ENCODE results near the gene MRPL49. TPM values are rescaled to one million over a fixed set of nuclear protein-coding genes. Genes with fewer than 3 reads are reported as not detected.
"Not testable (repeated sequence)": the region's sequence is repeated elsewhere in the genome, so short reads cannot be mapped to it uniquely, and the experiment has no call there.

Gene MRPL49
- total RNA-seq, 1 experiment from 2014 or later = 138 TPM

- Histone ChIP-seq H3K36me3 (no peaks in the 10 kb centered on the region), H3K4me1 (replicated peaks) (peaks cover 6% of the 10 kb centered on the region), H3K9me3 (replicated peaks) (no peaks in the 10 kb centered on the region), H3K27ac (no peak overlapping the region), H3K4me3 (no peak overlapping the region), H3K27me3 (replicated peaks) (0 out of 2 replicates have a peak, but pooled peaks cover 7% of the 10 kb centered on the region)
- no peak for DNase-seq (ENCODE audit: low read depth in 1 of 2, low spot score in 2 of 2)
Observed at GRCh38 chr11:65163684-65164083, 41.6 kb downstream of the MRPL49 start.

GRCh38 chr11:65165410-65166317, 43.5 kb downstream of the MRPL49 start:
- Histone ChIP-seq H3K36me3 (no peaks in the 10 kb centered on the region), H3K9me3 (replicated peaks) (no peaks in the 10 kb centered on the region), H3K4me1 (replicated peaks) (peaks cover 20% of the 10 kb centered on the region), H3K27me3 (replicated peaks) (0 out of 2 replicates have a peak, but pooled peaks cover 4% of the 10 kb centered on the region), H3K4me3 (no peak overlapping the region), H3K27ac (no peak overlapping the region)
- DNase-seq (ENCODE audit: low read depth in 1 of 2, low spot score in 2 of 2) = no peak

- no peak for DNase-seq (ENCODE audit: low read depth in 1 of 2, low spot score in 2 of 2)
- no peaks in the 10 kb centered on the region for H3K27me3 ChIP-seq (replicated peaks)
- no peak overlapping the region for H3K27ac ChIP-seq
- H3K9me3 ChIP-seq (replicated peaks) = no peaks in the 10 kb centered on the region
- H3K4me3 ChIP-seq = no peak overlapping the region
- peaks cover 20% of the 10 kb centered on the region for H3K4me1 ChIP-seq (replicated peaks)
- H3K36me3 ChIP-seq = no peaks in the 10 kb centered on the region
Observed at GRCh38 chr11:65166893-65167292, 44.8 kb downstream of the MRPL49 start.

- no peak for DNase-seq (ENCODE audit: low read depth in 1 of 2, low spot score in 2 of 2)
- H3K9me3 ChIP-seq (replicated peaks) = no peaks in the 10 kb centered on the region
- H3K27ac ChIP-seq = no peak overlapping the region
- no peak overlapping the region for H3K4me3 ChIP-seq
- H3K36me3 ChIP-seq = no peaks in the 10 kb centered on the region
- H3K4me1 ChIP-seq (replicated peaks) = peaks cover 20% of the 10 kb centered on the region
- no peaks in the 10 kb centered on the region for H3K27me3 ChIP-seq (replicated peaks)
Observed at GRCh38 chr11:65167656-65168055, 45.5 kb downstream of the MRPL49 start.

GRCh38 chr11:65169164-65169641, 47.1 kb downstream of the MRPL49 start:
- no peaks in the 10 kb centered on the region for H3K27me3 ChIP-seq (replicated peaks)
- H3K9me3 ChIP-seq (replicated peaks) = no peaks in the 10 kb centered on the region
- peaks cover 20% of the 10 kb centered on the region for H3K4me1 ChIP-seq (replicated peaks)
- H3K36me3 ChIP-seq = no peaks in the 10 kb centered on the region
- peak overlapping the region; percentile 66 for H3K27ac ChIP-seq
- peak; percentile 73 to 79 for DNase-seq (ENCODE audit: low read depth in 1 of 2, low spot score in 2 of 2)
- no peak overlapping the region for H3K4me3 ChIP-seq

GRCh38 chr11:65170058-65170534, 48.0 kb downstream of the MRPL49 start, which contains the start of gene SPDYC:
Gene SPDYC, plus strand, starts transcription at chr11:65170233. Its CDS starts 1,125 bp downstream, at chr11:65171358.
- DNase-seq (ENCODE audit: low read depth in 1 of 2, low spot score in 2 of 2) = no peak
- no peaks in the 10 kb centered on the region for H3K9me3 ChIP-seq (replicated peaks)

GRCh38 chr11:65172600-65172999, 50.5 kb downstream of the MRPL49 start:
- Histone ChIP-seq H3K27ac (no peak overlapping the region), H3K4me1 (replicated peaks) (peaks cover 20% of the 10 kb centered on the region), H3K4me3 (no peak overlapping the region), H3K36me3 (no peaks in the 10 kb centered on the region), H3K27me3 (replicated peaks) (no peaks in the 10 kb centered on the region), H3K9me3 (replicated peaks) (no peaks in the 10 kb centered on the region)
- no peak for DNase-seq (ENCODE audit: low read depth in 1 of 2, low spot score in 2 of 2)

More at GRCh38 chr11:65170058-65170534, 48.0 kb downstream of the MRPL49 start, which contains the start of gene SPDYC:
- Histone ChIP-seq H3K27ac (peak within 1 kb of the TSS; percentile 66), H3K27me3 (replicated peaks) (no peaks in the 10 kb centered on the region), H3K36me3 (no peaks in the 10 kb centered on the region), H3K4me1 (replicated peaks) (peaks cover 20% of the 10 kb centered on the region), H3K4me3 (no peak within 1 kb of the TSS)

GRCh38 chr11:65174571-65175010, 52.5 kb downstream of the MRPL49 start:
- H3K4me3 ChIP-seq; H3K27me3 ChIP-seq (replicated peaks); H3K36me3 ChIP-seq; H3K9me3 ChIP-seq (replicated peaks); H3K27ac ChIP-seq; H3K4me1 ChIP-seq (replicated peaks): not testable (repeated sequence)
- DNase-seq (ENCODE audit: low read depth in 1 of 2, low spot score in 2 of 2) = peak in 1 of 2 experiments; percentile 47

Other genes with a start within 250 kb of the MRPL49 start
- 75.2 and 85.7 TPM in 2 replicates for gene EHD1, start 243.7 kb upstream of the MRPL49 start, total RNA-seq (2014; rRNA removed; shearing (Covaris generic))
- 22.5 and 23.2 TPM in 2 replicates for gene ATG2A, start 205.1 kb upstream of the MRPL49 start, total RNA-seq (2014; rRNA removed; shearing (Covaris generic))
- gene PPP2R5B, start 197.6 kb upstream of the MRPL49 start, total RNA-seq (2014; rRNA removed; shearing (Covaris generic)) = 20.6 and 30.6 TPM in 2 replicates
- gene GPHA2, start 186.4 kb upstream of the MRPL49 start, total RNA-seq (2014; rRNA removed; shearing (Covaris generic)) = not detected in 2 replicates
- not detected in 2 replicates for gene MAJIN, start 150.2 kb upstream of the MRPL49 start, total RNA-seq (2014; rRNA removed; shearing (Covaris generic))
- gene BATF2, start 125.3 kb upstream of the MRPL49 start, total RNA-seq (2014; rRNA removed; shearing (Covaris generic)) = not detected in 2 replicates
- 155 and 222 TPM in 2 replicates for gene ARL2, start 108.2 kb upstream of the MRPL49 start, total RNA-seq (2014; rRNA removed; shearing (Covaris generic))
- 35.3 and 36.9 TPM in 2 replicates for gene SNX15, start 94.9 kb upstream of the MRPL49 start, total RNA-seq (2014; rRNA removed; shearing (Covaris generic))
- gene SAC3D1, start 81.1 kb upstream of the MRPL49 start, total RNA-seq (2014; rRNA removed; shearing (Covaris generic)) = 35.8 and 69.9 TPM in 2 replicates
- gene NAALADL1, start 63.8 kb upstream of the MRPL49 start, total RNA-seq (2014; rRNA removed; shearing (Covaris generic)) = not detected in 2 replicates
- 90.2 and 124 TPM in 2 replicates for gene CDCA5, start 38.3 kb upstream of the MRPL49 start, total RNA-seq (2014; rRNA removed; shearing (Covaris generic))
- gene ZFPL1, start 38.1 kb upstream of the MRPL49 start, total RNA-seq (2014; rRNA removed; shearing (Covaris generic)) = 63.7 and 91.9 TPM in 2 replicates
- 387 and 508 TPM in 2 replicates for gene VPS51, start 26.1 kb upstream of the MRPL49 start, total RNA-seq (2014; rRNA removed; shearing (Covaris generic))
- 1.5 and 2.4 TPM in 2 replicates for gene TM7SF2, start 10.4 kb upstream of the MRPL49 start, total RNA-seq (2014; rRNA removed; shearing (Covaris generic))
- gene ZNHIT2, start 4.6 kb upstream of the MRPL49 start, total RNA-seq (2014; rRNA removed; shearing (Covaris generic)) = 22.8 and 42.1 TPM in 2 replicates
- 672 and 1,078 TPM in 2 replicates for gene FAU, start 187 bp upstream of the MRPL49 start, total RNA-seq (2014; rRNA removed; shearing (Covaris generic))
- 15.6 and 20.2 TPM in 2 replicates for gene SYVN1, start 12.2 kb downstream of the MRPL49 start, total RNA-seq (2014; rRNA removed; shearing (Covaris generic))
- gene SPDYC, start 47.9 kb downstream of the MRPL49 start, total RNA-seq (2014; rRNA removed; shearing (Covaris generic)) = not detected in 2 replicates
- gene CAPN1, start 59.6 kb downstream of the MRPL49 start, total RNA-seq (2014; rRNA removed; shearing (Covaris generic)) = 120 and 177 TPM in 2 replicates
- gene POLA2, start 139.6 kb downstream of the MRPL49 start, total RNA-seq (2014; rRNA removed; shearing (Covaris generic)) = 26.8 and 44.2 TPM in 2 replicates
- 10.5 and 16.6 TPM in 2 replicates for gene CDC42EP2, start 192.5 kb downstream of the MRPL49 start, total RNA-seq (2014; rRNA removed; shearing (Covaris generic))
- gene DPF2, start 211.5 kb downstream of the MRPL49 start, total RNA-seq (2014; rRNA removed; shearing (Covaris generic)) = 87.6 and 105 TPM in 2 replicates
- gene TIGD3, start 232.4 kb downstream of the MRPL49 start, total RNA-seq (2014; rRNA removed; shearing (Covaris generic)) = 0.25 TPM in 1 of 2 replicates, not detected in the other